GDM1 (cell line): Measurements from ENCODE around the gene RABEP1.
"Not testable (repeated sequence)": the region's sequence is repeated elsewhere in the genome, so short reads cannot be mapped to it uniquely, and the experiment has no call there.

Source experiments
- DNase-seq: peaks from one replicate; lab custom pipeline; 2025; lab: John Stamatoyannopoulos, UW

The RABEP1 gene

GRCh38 chr17:5422505-5422904, 140.4 kb downstream of the RABEP1 start:
- DNase-seq: no peak

- DNase-seq: no peak
Observed at GRCh38 chr17:5424909-5425308, 142.8 kb downstream of the RABEP1 start.

GRCh38 chr17:5425826-5426225, 143.7 kb downstream of the RABEP1 start:
- DNase-seq: no peak

GRCh38 chr17:5429191-5429887, 147.3 kb downstream of the RABEP1 start:
- no peak for DNase-seq

- no peak for DNase-seq
Observed at GRCh38 chr17:5430413-5430999, 148.4 kb downstream of the RABEP1 start.

GRCh38 chr17:5431234-5431633, 149.2 kb downstream of the RABEP1 start:
- DNase-seq: not testable (repeated sequence)

GRCh38 chr17:5431949-5432556, 150.0 kb downstream of the RABEP1 start:
- no peak for DNase-seq

- no peak for DNase-seq
Observed at GRCh38 chr17:5434984-5435383, 152.9 kb downstream of the RABEP1 start.
